Endothelial cell of umbilical vein (primary cell): Measurements from ENCODE around the gene VDR. TPM values are rescaled to one million over a fixed set of nuclear protein-coding genes. Genes with fewer than 3 reads are reported as not detected.
"Not testable (repeated sequence)": the region's sequence is repeated elsewhere in the genome, so short reads cannot be mapped to it uniquely, and the experiment has no call there.

Experiments used
- BruUV-seq: library from RNA; stranded (reverse); fragments of 400-500 nt; replicated peaks from 2 replicates; lab custom pipeline; 2021; lab: Mats Ljungman, UMichigan
- CTCF ChIA-PET: fragments of 300-600, 350-600 bp; sonication (Branson Sonifier 250); formaldehyde crosslinking; loops from one replicate; lab custom pipeline; 2021; ENCODE audit warnings: antibody characterized with exemption, inconsistent platforms; lab: Charles Lee
- POLR2A ChIA-PET: fragments of 300-600, 350-600 bp; sonication (Branson Sonifier 250); formaldehyde crosslinking; loops from one replicate; lab custom pipeline; 2021; ENCODE audit warnings: antibody characterized with exemption, inconsistent platforms; lab: Charles Lee
- DNase-seq: peaks from one replicate; pipeline ENCODE4 v3.0.0-alpha.2; 2011; ENCODE audit warnings: low read depth, low spot score
- FAIRE-seq: peaks from 2 replicates; lab custom pipeline; 2011; peaks lifted over from hg19 to GRCh38; lab: Jason Lieb, UNC
- H2AFZ ChIP-seq: 2 replicates; pipeline ENCODE4 v1.6.0; 2012; ENCODE audit warnings: low read depth, low read length, control low read depth, inconsistent platforms
- H3K27ac ChIP-seq: 2 replicates; pipeline ENCODE4 v1.5.1; 2011; ENCODE audit warnings: low read depth, mild to moderate bottlenecking, control low read depth, low read length, moderate library complexity; ENCODE audit not compliant: insufficient read depth
- H3K27me3 ChIP-seq, 2 experiments: 2 replicates each; pipeline versions ENCODE4 v1.6.0 to v1.6.1; 2011; ENCODE audit warnings: low read length in 2 of 2, mixed read lengths in 1 of 2; ENCODE audit not compliant: control insufficient read depth in 2 of 2, insufficient read depth in 2 of 2
- H3K36me3 ChIP-seq, 2 experiments: 2 replicates in 1 of 2; 3 replicates in 1 of 2; pipeline ENCODE4 v1.5.1; 2011; ENCODE audit warnings: low read length in 2 of 2, mild to moderate bottlenecking in 1 of 2, moderate library complexity in 1 of 2; ENCODE audit not compliant: control insufficient read depth in 2 of 2, insufficient read depth in 2 of 2; ENCODE audit errors: extremely low read depth in 1 of 2
- H3K4me1 ChIP-seq: 3 replicates; pipeline ENCODE4 v1.5.1; 2011; ENCODE audit warnings: mild to moderate bottlenecking, low read length; ENCODE audit not compliant: control insufficient read depth, insufficient read depth; ENCODE audit errors: extremely low read depth
- H3K4me2 ChIP-seq: 2 replicates; pipeline ENCODE4 v1.6.1; 2011; ENCODE audit warnings: low read length, control low read depth, mixed read lengths; ENCODE audit not compliant: insufficient read depth
- H3K4me3 ChIP-seq, 3 experiments: fragments of 200-600 bp in 1 of 3; sonication (generic), shearing (Covaris generic) in 1 of 3; replicated peaks in 1 of 3; 2 replicates each; pipeline ENCODE4 v1.5.1; 2011 to 2016; ENCODE audit warnings: control low read depth in 3 of 3, low read length in 3 of 3, mild to moderate bottlenecking in 2 of 3, inconsistent platforms in 1 of 3, low read depth in 1 of 3, moderate library complexity in 1 of 3; ENCODE audit not compliant: insufficient read depth in 1 of 3
- H3K79me2 ChIP-seq: 2 replicates; pipeline ENCODE4 v1.6.0; 2012; ENCODE audit warnings: low read length, inconsistent platforms; ENCODE audit not compliant: control insufficient read depth, insufficient read depth
- H3K9ac ChIP-seq: replicated peaks from 2 replicates; pipeline ENCODE3; 2011; ENCODE audit warnings: low read length, control low read depth; ENCODE audit not compliant: insufficient read depth; ENCODE audit errors: extremely low read depth
- H3K9me1 ChIP-seq: replicated peaks from 3 replicates; pipeline ENCODE4 v1.6.0; 2011; ENCODE audit warnings: mild to moderate bottlenecking, low read length; ENCODE audit not compliant: control insufficient read depth, insufficient read depth; ENCODE audit errors: extremely low read depth
- H3K9me3 ChIP-seq: replicated peaks from 2 replicates; pipeline ENCODE4 v1.5.1; 2012; ENCODE audit warnings: low read length, inconsistent platforms; ENCODE audit not compliant: control insufficient read depth, insufficient read depth
- H4K20me1 ChIP-seq: replicated peaks from 2 replicates; pipeline ENCODE3; 2011; ENCODE audit warnings: mild to moderate bottlenecking, low read length; ENCODE audit not compliant: control insufficient read depth, insufficient read depth; ENCODE audit errors: extremely low read depth
- CTCF ChIP-seq, 2 donors: IDR thresholded peaks; 1 replicate in 1 of 2; 2 replicates in 1 of 2; pipeline ENCODE4 v1.5.1; 2011; ENCODE audit warnings: low read length in 2 of 2, mild to moderate bottlenecking in 2 of 2, moderate library complexity in 2 of 2, control low read depth in 1 of 2, inconsistent platforms in 1 of 2, low read depth in 1 of 2; ENCODE audit not compliant: insufficient read depth in 1 of 2; ENCODE audit errors: extremely low read depth in 1 of 2
- FOS ChIP-seq: IDR thresholded peaks from 2 replicates; pipeline ENCODE4 v1.6.1; 2011; ENCODE audit warnings: mild to moderate bottlenecking, low read length, moderate library complexity, borderline replicate concordance; ENCODE audit not compliant: insufficient read depth
- MYC ChIP-seq: IDR thresholded peaks from one replicate; pipeline ENCODE4 v1.6.1; 2011; ENCODE audit warnings: mild to moderate bottlenecking, low read depth, low read length
- POLR2A ChIP-seq: IDR thresholded peaks from 2 replicates; pipeline ENCODE4 v1.6.1; 2012; ENCODE audit warnings: low read depth, mild to moderate bottlenecking, control low read depth, low read length
- POLR2AphosphoS5 ChIP-seq: IDR thresholded peaks from 2 replicates; pipeline ENCODE4 v1.6.1; 2012; ENCODE audit warnings: low read depth, mild to moderate bottlenecking, control low read depth, low read length, moderate library complexity; ENCODE audit not compliant: insufficient read depth
- dilution Hi-C: fragments of 300-500 bp; cut with MboI; formaldehyde crosslinking; loops from one replicate; pipeline ENCODE4 v1.15.0; 2019; ENCODE audit warnings: low sequenced_read_pairs; ENCODE audit not compliant: extremely low pct_ligation_motif_present
- intact Hi-C: fragments of 100-400 bp; cut with micrococcal nuclease; formaldehyde crosslinking; loops from one replicate; pipeline ENCODE4 v1.10.0; 2022
- polyA plus RNA-seq, 4 experiments: library from polyadenylated mRNA; depleted of rRNA in 3 of 4; stranded (reverse) in 3 of 4; unstranded in 1 of 4; fragments of >200 nt; gene quantifications; 2 replicates each; pipeline versions ENCODE4 v1.2.1 to v1.2.3, GENCODE V29; 2011 to 2012; ENCODE audit warnings: missing spikeins in 1 of 4
- total RNA-seq: library from RNA; stranded (reverse); gene quantifications from 2 replicates; pipeline ENCODE4 v1.2.3, GENCODE V29; 2021

Gene VDR
- total and polyA plus RNA-seq, 2 donors (not counting 3 experiments of a cell fraction or from before 2014, with no cell fraction given): 0.73 to 0.91 TPM

- Histone ChIP-seq H3K27ac (peak overlapping the region; percentile 93), H3K4me3 (no peak overlapping the region), H3K9me1 (no peaks in the 10 kb centered on the region), H3K79me2 (peaks cover 100% of the 10 kb centered on the region), H4K20me1 (no peaks in the 10 kb centered on the region), H2AFZ (no peak overlapping the region), H3K9ac (peak overlapping the region; percentile 72), H3K9me3 (no peaks in the 10 kb centered on the region), H3K4me2 (peak overlapping the region; percentile 71), H3K27me3 (no peaks in the 10 kb centered on the region), H3K4me1 (peaks cover 86% of the 10 kb centered on the region), H3K36me3 (peaks cover 4 to 10% of the 10 kb centered on the region in 2 experiments)
- DNase-seq (no peak), FAIRE-seq (peak; percentile 46)
- POLR2A ChIA-PET: interaction anchor here (1.8 kb wide), 1 partner anchor 10 kb away, joined by 8 read pairs; no protein-coding TSS in a partner anchor
- TF ChIP-seq FOS (no peak), MYC (no peak), POLR2A (no peak), POLR2AphosphoS5 (no peak), CTCF (IDR thresholded peaks at IDR 0.05; ENCODE audit: extremely low read depth in 1 of 2, insufficient read depth in 1 of 2, low read depth in 1 of 2, low read length in 2 of 2) (no peak)
- intact Hi-C loops: no loop called here
- dilution Hi-C loops: no loop called here
- no TSS peak for BruUV-seq
- CTCF ChIA-PET: interaction anchor here (1.5 to 12.5 kb wide), 5 partner anchors 9 to 27 kb away, joined by 4 to 229 read pairs (median 7); no protein-coding TSS in a partner anchor
These were observed 93.8 kb downstream of the VDR start for GRCh38 chr12:47811072-47811396.

- dilution Hi-C loops, BruUV-seq, H2AFZ ChIP-seq, FAIRE-seq, H3K9me3 ChIP-seq, H4K20me1 ChIP-seq, H3K4me3 ChIP-seq, H3K9ac ChIP-seq, H3K4me2 ChIP-seq, DNase-seq, H3K27me3 ChIP-seq, H3K9me1 ChIP-seq: not testable (repeated sequence)
- ChIA-PET CTCF (interaction anchor here (1.5 to 12.5 kb wide), 3 partner anchors 8 to 28 kb away, joined by 5 to 229 read pairs (median 7); no protein-coding TSS in a partner anchor), POLR2A (interaction anchor here (2.7 kb wide), 1 partner anchor 8 kb away, joined by 17 read pairs; no protein-coding TSS in a partner anchor)
- H3K79me2 ChIP-seq: peaks cover 100% of the 10 kb centered on the region
- peak overlapping the region; percentile 83 for H3K27ac ChIP-seq
- H3K36me3 ChIP-seq: peaks cover 3 to 14% of the 10 kb centered on the region in 2 experiments
- intact Hi-C loops: loop anchor here (1.0 kb wide), 1 partner anchor 8 kb away; no protein-coding TSS in a partner anchor
- H3K4me1 ChIP-seq: peaks cover 88% of the 10 kb centered on the region
These were observed 95.3 kb downstream of the VDR start for GRCh38 chr12:47809518-47809917.
